ENCODE results near the gene NFIA. TPM values are rescaled to one million over a fixed set of nuclear protein-coding genes. Genes with fewer than 3 reads are reported as not detected.

Gene NFIA
- total RNA-seq, 1 donor from 2014 or later = 163 TPM

- Mint-ChIP-seq H3K9me3 (peaks cover 4% of the 10 kb centered on the region), H3K27ac (peak overlapping the region; percentile 91), H3K36me3 (peaks cover 42% of the 10 kb centered on the region), H3K4me3 (peak overlapping the region; percentile 0), H3K4me1 (peaks cover 41% of the 10 kb centered on the region), H3K27me3 (ENCODE audit: low read depth) (no peaks in the 10 kb centered on the region)
- TF ChIP-seq, protein P1, sequence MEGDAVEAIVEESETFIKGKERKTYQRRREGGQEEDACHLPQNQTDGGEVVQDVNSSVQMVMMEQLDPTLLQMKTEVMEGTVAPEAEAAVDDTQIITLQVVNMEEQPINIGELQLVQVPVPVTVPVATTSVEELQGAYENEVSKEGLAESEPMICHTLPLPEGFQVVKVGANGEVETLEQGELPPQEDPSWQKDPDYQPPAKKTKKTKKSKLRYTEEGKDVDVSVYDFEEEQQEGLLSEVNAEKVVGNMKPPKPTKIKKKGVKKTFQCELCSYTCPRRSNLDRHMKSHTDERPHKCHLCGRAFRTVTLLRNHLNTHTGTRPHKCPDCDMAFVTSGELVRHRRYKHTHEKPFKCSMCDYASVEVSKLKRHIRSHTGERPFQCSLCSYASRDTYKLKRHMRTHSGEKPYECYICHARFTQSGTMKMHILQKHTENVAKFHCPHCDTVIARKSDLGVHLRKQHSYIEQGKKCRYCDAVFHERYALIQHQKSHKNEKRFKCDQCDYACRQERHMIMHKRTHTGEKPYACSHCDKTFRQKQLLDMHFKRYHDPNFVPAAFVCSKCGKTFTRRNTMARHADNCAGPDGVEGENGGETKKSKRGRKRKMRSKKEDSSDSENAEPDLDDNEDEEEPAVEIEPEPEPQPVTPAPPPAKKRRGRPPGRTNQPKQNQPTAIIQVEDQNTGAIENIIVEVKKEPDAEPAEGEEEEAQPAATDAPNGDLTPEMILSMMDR (IDR thresholded peaks at IDR 0.05; ENCODE audit: unreplicated experiment) = no peak
- DNase-seq (ENCODE audit: low spot score in 2 of 2, unreplicated experiment in 2 of 2) = no peak
These were observed 261.5 kb downstream of the NFIA start for GRCh38 chr1:61343734-61344420.

DNA sequence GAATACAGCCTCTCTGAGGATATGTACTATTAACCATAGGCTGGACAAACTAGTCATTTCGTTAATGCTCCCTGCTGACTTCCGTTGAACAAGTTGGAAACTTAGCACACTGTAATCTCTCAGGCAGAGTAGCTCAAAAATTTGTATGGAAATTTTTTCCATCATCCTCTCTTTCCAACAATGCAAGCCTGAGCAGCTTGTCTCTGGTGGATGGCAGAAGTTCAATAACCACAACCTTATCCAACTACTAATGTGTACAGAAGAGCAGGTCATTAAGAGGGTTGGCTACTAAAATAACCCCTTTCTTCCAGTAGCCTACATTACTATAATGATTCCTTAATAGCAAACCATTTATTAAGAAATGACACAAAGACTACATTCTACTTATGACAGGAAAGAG is 262.3 kb downstream of the NFIA start:
- H3K4me1 Mint-ChIP-seq = peaks cover 39% of the 10 kb centered on the region
- no peak overlapping the region for H3K4me3 Mint-ChIP-seq
- peak overlapping the region; percentile 91 for H3K27ac Mint-ChIP-seq
- H3K36me3 Mint-ChIP-seq = peaks cover 42% of the 10 kb centered on the region
- TF ChIP-seq, protein P1 (IDR thresholded peaks at IDR 0.05; ENCODE audit: unreplicated experiment) = no peak
- no peak for DNase-seq (ENCODE audit: low spot score in 2 of 2, unreplicated experiment in 2 of 2)
- no peaks in the 10 kb centered on the region for H3K27me3 Mint-ChIP-seq (ENCODE audit: low read depth)
- peaks cover 4% of the 10 kb centered on the region for H3K9me3 Mint-ChIP-seq

GRCh38 chr1:61348025-61348665 is 265.8 kb downstream of the NFIA start:
- TF ChIP-seq, protein P1 (IDR thresholded peaks at IDR 0.05; ENCODE audit: unreplicated experiment) = no peak
- Mint-ChIP-seq H3K4me1 (peaks cover 27% of the 10 kb centered on the region), H3K36me3 (peaks cover 49% of the 10 kb centered on the region), H3K27ac (no peak overlapping the region), H3K27me3 (ENCODE audit: low read depth) (no peaks in the 10 kb centered on the region), H3K4me3 (no peak overlapping the region), H3K9me3 (peaks cover 4% of the 10 kb centered on the region)
- no peak for DNase-seq (ENCODE audit: low spot score in 2 of 2, unreplicated experiment in 2 of 2)

- H3K27ac Mint-ChIP-seq = no peak overlapping the region
- DNase-seq (ENCODE audit: low spot score in 2 of 2, unreplicated experiment in 2 of 2) = no peak
- H3K4me3 Mint-ChIP-seq = no peak overlapping the region
- no peaks in the 10 kb centered on the region for H3K27me3 Mint-ChIP-seq (ENCODE audit: low read depth)
- peaks cover 14% of the 10 kb centered on the region for H3K4me1 Mint-ChIP-seq
- peaks cover 40% of the 10 kb centered on the region for H3K36me3 Mint-ChIP-seq
- TF ChIP-seq, protein P1 (IDR thresholded peaks at IDR 0.05; ENCODE audit: unreplicated experiment) = no peak
- H3K9me3 Mint-ChIP-seq = no peaks in the 10 kb centered on the region
These were observed 270.6 kb downstream of the NFIA start for GRCh38 chr1:61352845-61353435.

- no peak for DNase-seq (ENCODE audit: low spot score in 2 of 2, unreplicated experiment in 2 of 2)
- Mint-ChIP-seq H3K4me3 (no peak overlapping the region), H3K27ac (no peak overlapping the region), H3K36me3 (peaks cover 33% of the 10 kb centered on the region), H3K27me3 (ENCODE audit: low read depth) (no peaks in the 10 kb centered on the region), H3K9me3 (no peaks in the 10 kb centered on the region), H3K4me1 (peaks cover 16% of the 10 kb centered on the region)
- TF ChIP-seq, protein P1 (IDR thresholded peaks at IDR 0.05; ENCODE audit: unreplicated experiment) = no peak
These were observed 271.5 kb downstream of the NFIA start for GRCh38 chr1:61353797-61354406.
